Retinal pigment epithelial cell (primary cell): ENCODE data around the gene PLD4.
"Not testable (repeated sequence)": the region's sequence is repeated elsewhere in the genome, so short reads cannot be mapped to it uniquely, and the experiment has no call there.

Source experiments
- DNase-seq: peaks from one replicate; pipeline ENCODE4 v3.0.0-alpha.2; 2010; ENCODE audit warnings: low read depth
- H3K4me3 ChIP-seq: 2 replicates; pipeline ENCODE4 v1.5.1; 2011; ENCODE audit warnings: mild to moderate bottlenecking, low read length, control low read depth, moderate library complexity
- CTCF ChIP-seq: conservative IDR thresholded peaks from 2 replicates; pipeline ENCODE4 v1.5.1; 2011; ENCODE audit warnings: low read depth, low read length, control low read depth, inconsistent platforms

The PLD4 gene

GRCh38 chr14:104897330-104898194 is 27.1 kb upstream of the PLD4 start:
- TF ChIP-seq CTCF = no peak
- H3K4me3 ChIP-seq = no peak overlapping the region
- no peak for DNase-seq

GRCh38 chr14:104898195-104898558 is 26.5 kb upstream of the PLD4 start:
- TF ChIP-seq CTCF = no peak

GRCh38 chr14:104898870-104899510 is 25.7 kb upstream of the PLD4 start:
- TF ChIP-seq CTCF = no peak
- no peak for DNase-seq
- no peak overlapping the region for H3K4me3 ChIP-seq

More at GRCh38 chr14:104898195-104898558, 26.5 kb upstream of the PLD4 start:
- H3K4me3 ChIP-seq = no peak overlapping the region
- no peak for DNase-seq

- TF ChIP-seq CTCF = no peak
- DNase-seq = no peak
- no peak overlapping the region for H3K4me3 ChIP-seq
Observed at GRCh38 chr14:104899781-104900180, 24.9 kb upstream of the PLD4 start.

- TF ChIP-seq CTCF = no peak
- H3K4me3 ChIP-seq = no peak overlapping the region
- DNase-seq = no peak
Observed at GRCh38 chr14:104900639-104901512, 23.8 kb upstream of the PLD4 start.

GRCh38 chr14:104903990-104904389 is 20.7 kb upstream of the PLD4 start:
- no peak for DNase-seq
- H3K4me3 ChIP-seq = no peak overlapping the region
- no peak for TF ChIP-seq CTCF

GRCh38 chr14:104904650-104905578 is 19.8 kb upstream of the PLD4 start:
- H3K4me3 ChIP-seq, DNase-seq: not testable (repeated sequence)

GRCh38 chr14:104905579-104905933 is 19.1 kb upstream of the PLD4 start:
- H3K4me3 ChIP-seq, DNase-seq: not testable (repeated sequence)
